Activated T-helper 17 cell treated with anti-CD3 and anti-CD28 coated beads, Interleukin-2, amount 50 U/mL, for 72 hours (primary cell): Measurements from ENCODE around the gene SEPTIN5. TPM values are rescaled to one million over a fixed set of nuclear protein-coding genes. Genes with fewer than 3 reads are reported as not detected.

Experiments
- ATAC-seq: fragments of 150-1000 bp; cut with Tn5 transposase; replicated peaks from 2 replicates; pipeline ENCODE4 v1.10.0; 2021; ENCODE audit warnings: mild to moderate bottlenecking, moderate library complexity
- H3K27ac Mint-ChIP-seq: one replicate; pipeline ENCODE4 v1.8.0; 2022; ENCODE audit warnings: mixed read lengths
- H3K27me3 Mint-ChIP-seq: one replicate; pipeline ENCODE4 v1.8.0; 2022; ENCODE audit warnings: mixed read lengths
- H3K36me3 Mint-ChIP-seq: one replicate; pipeline ENCODE4 v1.8.0; 2022; ENCODE audit warnings: low read depth, mild to moderate bottlenecking, mixed read lengths
- H3K4me1 Mint-ChIP-seq: one replicate; pipeline ENCODE4 v1.8.0; 2022; ENCODE audit warnings: mixed read lengths
- H3K4me3 Mint-ChIP-seq: one replicate; pipeline ENCODE4 v1.8.0; 2022; ENCODE audit warnings: mild to moderate bottlenecking, mixed read lengths
- H3K9me3 Mint-ChIP-seq: one replicate; pipeline ENCODE4 v1.8.0; 2022; ENCODE audit warnings: mixed read lengths
- total RNA-seq, 2 donors: library from RNA; stranded (reverse); gene quantifications; one replicate each; pipeline ENCODE4 v1.2.3, GENCODE V29; 2022

The SEPTIN5 gene
- total RNA-seq, 2 donors from 2014 or later: 0.41 to 0.42 TPM

- H3K4me3 Mint-ChIP-seq: no peak overlapping the region
- H3K27me3 Mint-ChIP-seq: peaks cover 2% of the 10 kb centered on the region
- no peaks in the 10 kb centered on the region for H3K9me3 Mint-ChIP-seq
- H3K4me1 Mint-ChIP-seq: no peaks in the 10 kb centered on the region
- no peaks in the 10 kb centered on the region for H3K36me3 Mint-ChIP-seq
- ATAC-seq: no peak
- H3K27ac Mint-ChIP-seq: no peak overlapping the region
These were observed 6.7 kb upstream of the SEPTIN5 start for GRCh38 chr22:19707347-19708290.

- Mint-ChIP-seq H3K4me3 (no peak overlapping the region), H3K4me1 (no peaks in the 10 kb centered on the region), H3K9me3 (no peaks in the 10 kb centered on the region), H3K27ac (no peak overlapping the region), H3K36me3 (no peaks in the 10 kb centered on the region), H3K27me3 (peaks cover 3% of the 10 kb centered on the region)
- no peak for ATAC-seq
These were observed 5.8 kb upstream of the SEPTIN5 start for GRCh38 chr22:19708321-19709011.

GRCh38 chr22:19709063-19709769 is 5.1 kb upstream of the SEPTIN5 start:
- H3K4me3 Mint-ChIP-seq: no peak overlapping the region
- H3K4me1 Mint-ChIP-seq: no peaks in the 10 kb centered on the region
- H3K27ac Mint-ChIP-seq: no peak overlapping the region
- H3K36me3 Mint-ChIP-seq: no peaks in the 10 kb centered on the region
- no peak for ATAC-seq
- no peaks in the 10 kb centered on the region for H3K9me3 Mint-ChIP-seq
- H3K27me3 Mint-ChIP-seq: peaks cover 3% of the 10 kb centered on the region

- Mint-ChIP-seq H3K27ac (no peak overlapping the region), H3K27me3 (peaks cover 3% of the 10 kb centered on the region), H3K4me3 (no peak overlapping the region), H3K9me3 (no peaks in the 10 kb centered on the region), H3K36me3 (no peaks in the 10 kb centered on the region), H3K4me1 (no peaks in the 10 kb centered on the region)
- ATAC-seq: no peak
These were observed 4.1 kb upstream of the SEPTIN5 start for GRCh38 chr22:19710020-19710768.

GRCh38 chr22:19710769-19711106 is 3.6 kb upstream of the SEPTIN5 start:
- Mint-ChIP-seq H3K27me3 (peaks cover 3% of the 10 kb centered on the region), H3K4me1 (no peaks in the 10 kb centered on the region)

GRCh38 chr22:19713245-19713644 is 1.1 kb upstream of the SEPTIN5 start:
- ATAC-seq: no peak
- H3K27me3 Mint-ChIP-seq: peaks cover 3% of the 10 kb centered on the region
- no peaks in the 10 kb centered on the region for H3K36me3 Mint-ChIP-seq
- no peak overlapping the region for H3K27ac Mint-ChIP-seq
- H3K4me1 Mint-ChIP-seq: no peaks in the 10 kb centered on the region
- no peaks in the 10 kb centered on the region for H3K9me3 Mint-ChIP-seq
- H3K4me3 Mint-ChIP-seq: peak overlapping the region; percentile 54

More at GRCh38 chr22:19710769-19711106, 3.6 kb upstream of the SEPTIN5 start:
- no peak for ATAC-seq
- Mint-ChIP-seq H3K36me3 (no peaks in the 10 kb centered on the region), H3K27ac (no peak overlapping the region), H3K4me3 (no peak overlapping the region), H3K9me3 (no peaks in the 10 kb centered on the region)

GRCh38 chr22:19713650-19714311 is 522 bp upstream of the SEPTIN5 start:
- H3K27me3 Mint-ChIP-seq: peaks cover 3% of the 10 kb centered on the region
- H3K4me3 Mint-ChIP-seq: peak overlapping the region; percentile 54
- ATAC-seq: no peak
- H3K9me3 Mint-ChIP-seq: no peaks in the 10 kb centered on the region
- no peak overlapping the region for H3K27ac Mint-ChIP-seq
- H3K4me1 Mint-ChIP-seq: no peaks in the 10 kb centered on the region
- H3K36me3 Mint-ChIP-seq: no peaks in the 10 kb centered on the region

- H3K4me3 Mint-ChIP-seq: peak overlapping the region; percentile 23
- H3K27ac Mint-ChIP-seq: no peak overlapping the region
These were observed 1.1 kb downstream of the SEPTIN5 start for GRCh38 chr22:19715188-19715930.

GRCh38 chr22:19716041-19716828 is 1.9 kb downstream of the SEPTIN5 start:
- Mint-ChIP-seq H3K9me3 (no peaks in the 10 kb centered on the region), H3K4me1 (no peaks in the 10 kb centered on the region), H3K27me3 (peaks cover 22% of the 10 kb centered on the region), H3K27ac (no peak overlapping the region), H3K4me3 (peak overlapping the region; percentile 59), H3K36me3 (peaks cover 7% of the 10 kb centered on the region)
- no peak for ATAC-seq

More at GRCh38 chr22:19715188-19715930, 1.1 kb downstream of the SEPTIN5 start:
- Mint-ChIP-seq H3K4me1 (no peaks in the 10 kb centered on the region), H3K27me3 (peaks cover 13% of the 10 kb centered on the region), H3K9me3 (no peaks in the 10 kb centered on the region), H3K36me3 (peaks cover 7% of the 10 kb centered on the region)
- no peak for ATAC-seq

GRCh38 chr22:19716829-19717105 is 2.5 kb downstream of the SEPTIN5 start:
- Mint-ChIP-seq H3K27ac (no peak overlapping the region), H3K36me3 (peaks cover 7% of the 10 kb centered on the region), H3K27me3 (peaks cover 24% of the 10 kb centered on the region), H3K9me3 (no peaks in the 10 kb centered on the region), H3K4me1 (no peaks in the 10 kb centered on the region), H3K4me3 (peak overlapping the region; percentile 59)
- ATAC-seq: no peak

GRCh38 chr22:19717181-19717580 is 2.9 kb downstream of the SEPTIN5 start:
- ATAC-seq: no peak
- H3K27me3 Mint-ChIP-seq: peaks cover 24% of the 10 kb centered on the region
- H3K27ac Mint-ChIP-seq: no peak overlapping the region
- no peaks in the 10 kb centered on the region for H3K9me3 Mint-ChIP-seq
- peaks cover 7% of the 10 kb centered on the region for H3K36me3 Mint-ChIP-seq
- peak overlapping the region; percentile 59 for H3K4me3 Mint-ChIP-seq
- H3K4me1 Mint-ChIP-seq: no peaks in the 10 kb centered on the region

- H3K36me3 Mint-ChIP-seq: peaks cover 7% of the 10 kb centered on the region
- H3K4me1 Mint-ChIP-seq: no peaks in the 10 kb centered on the region
- H3K4me3 Mint-ChIP-seq: peak overlapping the region; percentile 59
- no peak overlapping the region for H3K27ac Mint-ChIP-seq
- ATAC-seq: peak; percentile 93
- peaks cover 23% of the 10 kb centered on the region for H3K27me3 Mint-ChIP-seq
- no peaks in the 10 kb centered on the region for H3K9me3 Mint-ChIP-seq
These were observed 3.6 kb downstream of the SEPTIN5 start for GRCh38 chr22:19717691-19718455.
